ENCODE measurements around the gene HERC6. TPM values are rescaled to one million over a fixed set of nuclear protein-coding genes. Genes with fewer than 3 reads are reported as not detected.
"Not testable (repeated sequence)": the region's sequence is repeated elsewhere in the genome, so short reads cannot be mapped to it uniquely, and the experiment has no call there.

Gene HERC6
- total RNA-seq, 1 donor from 2014 or later: 14.5 TPM

DNA sequence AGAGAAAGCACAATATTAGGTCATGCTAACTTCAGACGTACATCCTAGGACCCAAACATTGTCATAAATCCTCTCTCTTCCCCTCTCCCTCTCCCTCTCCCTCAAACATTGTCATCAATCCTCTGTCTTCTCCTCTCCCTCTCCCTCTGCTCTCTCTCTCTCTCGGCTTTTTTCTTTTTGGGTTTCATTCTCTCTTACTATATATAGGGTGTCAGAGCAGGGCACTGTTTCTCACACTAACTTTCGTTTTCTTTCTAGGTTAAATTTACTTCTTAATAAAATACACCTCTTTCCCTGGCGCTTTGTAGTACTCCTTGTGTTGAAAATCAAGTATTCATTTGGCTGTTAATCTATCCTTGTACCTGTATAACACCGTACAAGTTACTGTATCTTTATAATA is 41.2 kb downstream of the HERC6 start:
- H3K9me3 ChIP-seq: no peaks in the 10 kb centered on the region
- no peaks in the 10 kb centered on the region for H3K36me3 ChIP-seq
- DNase-seq (ENCODE audit: extremely low spot score in 2 of 2): no peak
- TF ChIP-seq POLR2A (IDR thresholded peaks at IDR 0.05) (no peak), POLR2AphosphoS5 (IDR thresholded peaks at IDR 0.05; ENCODE audit: insufficient read depth in 1 of 2, low read depth in 1 of 2) (no peak), CTCF (IDR thresholded peaks at IDR 0.05) (no peak)
- H3K4me3 ChIP-seq: no peak overlapping the region
- intact Hi-C loops (cut with DNase I): no loop called here
- H3K27ac ChIP-seq: no peak overlapping the region
- H3K4me1 ChIP-seq: no peaks in the 10 kb centered on the region
- no peaks in the 10 kb centered on the region for H3K27me3 ChIP-seq

- Histone ChIP-seq H3K27me3 (no peaks in the 10 kb centered on the region), H3K27ac (no peak overlapping the region), H3K4me1 (no peaks in the 10 kb centered on the region), H3K36me3 (no peaks in the 10 kb centered on the region), H3K9me3 (no peaks in the 10 kb centered on the region), H3K4me3 (no peak overlapping the region)
- no peak for TF ChIP-seq POLR2A (IDR thresholded peaks at IDR 0.05)
- no peak for TF ChIP-seq CTCF (IDR thresholded peaks at IDR 0.05)
- TF ChIP-seq POLR2AphosphoS5 (IDR thresholded peaks at IDR 0.05; ENCODE audit: insufficient read depth in 1 of 2, low read depth in 1 of 2): no peak
- intact Hi-C loops (cut with DNase I): no loop called here
- no peak for DNase-seq (ENCODE audit: extremely low spot score in 2 of 2)
Observed at GRCh38 chr4:88420844-88421243, 42.2 kb downstream of the HERC6 start.

DNA sequence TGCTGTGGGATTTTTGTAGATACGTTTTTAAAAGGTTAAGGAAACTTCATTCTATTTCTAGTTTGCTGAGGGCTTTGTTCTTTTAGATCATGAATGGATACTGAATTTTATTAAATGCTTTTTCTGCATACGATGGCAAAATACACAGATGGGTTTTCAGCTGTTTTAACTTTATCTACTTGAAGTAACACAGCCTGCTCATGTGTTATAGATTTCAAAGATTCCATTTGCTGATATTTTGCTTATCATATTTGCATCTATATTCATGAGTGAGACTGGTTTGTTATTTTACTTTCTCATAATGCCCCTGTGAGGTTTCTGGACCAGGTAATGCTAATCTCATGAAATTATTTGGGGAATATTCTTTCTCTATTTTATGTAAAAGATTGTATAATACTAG is 43.8 kb downstream of the HERC6 start:
- Histone ChIP-seq H3K36me3 (no peaks in the 10 kb centered on the region), H3K4me1 (no peaks in the 10 kb centered on the region), H3K27ac (no peak overlapping the region), H3K9me3 (no peaks in the 10 kb centered on the region), H3K4me3 (no peak overlapping the region), H3K27me3 (no peaks in the 10 kb centered on the region)
- intact Hi-C loops (cut with DNase I): no loop called here
- no peak for DNase-seq (ENCODE audit: extremely low spot score in 2 of 2)
- TF ChIP-seq CTCF (IDR thresholded peaks at IDR 0.05): no peak

DNA sequence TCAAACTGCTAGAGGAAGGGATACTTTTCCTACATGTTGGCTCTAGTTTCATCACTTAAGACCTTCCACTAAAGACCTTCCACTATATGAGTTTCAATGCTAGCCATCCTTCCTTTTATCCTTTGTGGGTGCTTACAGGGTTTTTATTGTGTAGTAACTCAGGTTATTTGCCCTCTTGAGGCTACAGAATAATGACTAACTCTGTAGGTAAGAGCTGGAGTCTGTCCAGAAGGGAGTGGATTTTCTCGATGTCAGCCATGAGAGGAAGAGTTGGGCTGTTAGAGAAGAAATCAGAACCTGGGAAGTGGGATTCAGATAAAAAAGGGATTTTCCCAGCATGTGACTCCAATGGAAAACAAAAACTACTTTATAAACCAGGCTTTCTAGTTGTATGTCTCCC is 50.7 kb downstream of the HERC6 start:
- H3K27ac ChIP-seq: no peak overlapping the region
- H3K4me3 ChIP-seq: no peak overlapping the region
- no peaks in the 10 kb centered on the region for H3K9me3 ChIP-seq
- no peak for DNase-seq (ENCODE audit: extremely low spot score in 2 of 2)
- no peaks in the 10 kb centered on the region for H3K4me1 ChIP-seq
- intact Hi-C loops (cut with DNase I): no loop called here
- no peaks in the 10 kb centered on the region for H3K27me3 ChIP-seq
- no peak for TF ChIP-seq POLR2AphosphoS5 (IDR thresholded peaks at IDR 0.05; ENCODE audit: insufficient read depth in 1 of 2, low read depth in 1 of 2)
- no peak for TF ChIP-seq CTCF (IDR thresholded peaks at IDR 0.05)
- no peak for TF ChIP-seq POLR2A (IDR thresholded peaks at IDR 0.05)
- H3K36me3 ChIP-seq: peaks cover 0 to 16% of the 10 kb centered on the region in 2 donors

DNA sequence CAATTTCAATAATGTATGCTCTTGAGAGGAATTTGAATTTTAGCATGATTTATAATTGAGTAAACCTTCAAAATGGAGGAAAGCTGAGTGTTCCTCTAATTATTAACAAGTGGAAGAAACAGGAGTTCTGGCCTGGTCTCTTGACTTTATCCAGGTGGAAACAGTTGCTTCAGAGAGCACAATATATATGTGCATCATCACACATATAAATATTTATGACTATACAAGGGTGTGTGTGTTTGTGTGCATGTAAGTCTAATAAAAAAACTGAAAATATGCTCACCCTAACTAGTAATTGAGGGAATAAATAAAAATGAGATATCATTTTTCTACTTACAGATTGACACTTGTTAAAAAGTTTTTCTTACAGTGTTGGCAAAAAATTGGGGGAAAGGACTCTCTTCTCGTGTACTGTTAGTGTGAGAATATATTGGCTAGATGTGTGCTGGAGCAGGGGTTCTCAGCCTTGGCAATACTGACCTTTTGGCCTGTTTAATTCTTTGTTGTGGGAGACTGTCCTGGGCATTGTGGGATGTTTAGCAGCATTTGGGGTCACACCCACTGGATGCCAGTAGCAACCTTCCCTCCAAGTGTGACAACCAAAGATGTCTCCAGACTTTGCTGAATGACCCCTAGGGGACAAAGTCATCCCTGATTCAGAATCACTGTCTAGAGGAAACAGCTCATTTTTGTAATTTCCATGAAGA is 57.5 kb downstream of the HERC6 start:
- Histone ChIP-seq H3K4me1 (no peaks in the 10 kb centered on the region), H3K4me3 (no peak overlapping the region), H3K27me3 (no peaks in the 10 kb centered on the region), H3K9me3 (no peaks in the 10 kb centered on the region), H3K36me3 (peaks cover 0 to 16% of the 10 kb centered on the region in 2 donors), H3K27ac (no peak overlapping the region)
- intact Hi-C loops (cut with DNase I): no loop called here
- no peak for DNase-seq (ENCODE audit: extremely low spot score in 2 of 2)
- no peak for TF ChIP-seq CTCF (IDR thresholded peaks at IDR 0.05)
- TF ChIP-seq POLR2A (IDR thresholded peaks at IDR 0.05): no peak

GRCh38 chr4:88437873-88438272 is 59.2 kb downstream of the HERC6 start:
- H3K4me3 ChIP-seq; intact Hi-C loops (cut with DNase I); H3K27ac ChIP-seq; H3K9me3 ChIP-seq; H3K4me1 ChIP-seq; DNase-seq (ENCODE audit: extremely low spot score in 2 of 2); H3K27me3 ChIP-seq: not testable (repeated sequence)
- peaks cover 0 to 12% of the 10 kb centered on the region in 2 donors for H3K36me3 ChIP-seq
